Measurements from ENCODE around the gene TMEM150B. TPM values are rescaled to one million over a fixed set of nuclear protein-coding genes. Genes with fewer than 3 reads are reported as not detected.

Gene TMEM150B
- total and polyA plus RNA-seq, 9 of the 15 experiments (the other 6 are each of a cell fraction or from before 2014, with no cell fraction given) = 0.47 to 1.3 (median 0.74) TPM; not detected in 2

GRCh38 chr19:55279770-55280643, 45.1 kb downstream of the TMEM150B start, which contains the start of gene HSPBP1 (continued):
- no peak for TF ChIP-seq THAP7 (CRISPR knock-in tag; IDR thresholded peaks at IDR 0.05)
- TF ChIP-seq VEZF1 (CRISPR knock-in tag; IDR thresholded peaks at IDR 0.05) = peak; percentile 94
- TF ChIP-seq ZNF140 (CRISPR knock-in tag; IDR thresholded peaks at IDR 0.05) = no peak
- TF ChIP-seq MXI1 (IDR thresholded peaks at IDR 0.05; ENCODE audit: low read depth, low read length) = peak; percentile 97
- TF ChIP-seq GTF2E2 (tag; IDR thresholded peaks at IDR 0.05) = no peak
- TF ChIP-seq ZNF444 (CRISPR knock-in tag; IDR thresholded peaks at IDR 0.05) = no peak
- TF ChIP-seq NKRF (IDR thresholded peaks at IDR 0.05; ENCODE audit: borderline replicate concordance) = peak; percentile 100
- TF ChIP-seq GABPB1 (CRISPR knock-in tag; IDR thresholded peaks at IDR 0.05) = peak; percentile 98
- TF ChIP-seq MEIS2 (IDR thresholded peaks at IDR 0.05; ENCODE audit: partially characterized antibody) = peak; percentile 33
- TF ChIP-seq ETV6 (IDR thresholded peaks at IDR 0.05; ENCODE audit: borderline replicate concordance in 1 of 2, low read depth in 2 of 2, low read length in 1 of 2) = peak in 1 of 2 experiments; percentile 48; a peak in 1 of 4 replicates
- no peak for TF ChIP-seq ETV6 (CRISPR knock-in tag; IDR thresholded peaks at IDR 0.05; ENCODE audit: borderline replicate concordance)
- 0 out of 2 replicates have a peak, but pooled peaks have one; percentile 22 for TF ChIP-seq TCF7 (IDR thresholded peaks at IDR 0.05; ENCODE audit: borderline replicate concordance)
- no peak for TF ChIP-seq CUX1 (CRISPR knock-in tag; IDR thresholded peaks at IDR 0.05)
- TF ChIP-seq ZNF174 (CRISPR knock-in tag; IDR thresholded peaks at IDR 0.05) = no peak
- peak; percentile 41; the same call in 1 of the 2 replicates for TF ChIP-seq CC2D1A (IDR thresholded peaks at IDR 0.05)
- peak; percentile 86 for TF ChIP-seq ESRRA (IDR thresholded peaks at IDR 0.05; ENCODE audit: borderline replicate concordance, low read depth)
- no peak for TF ChIP-seq JUNB (CRISPR knock-in tag; conservative IDR thresholded peaks at IDR 0.05)

Measured in K562 (cell line).